RWPE1 (cell line): ENCODE measurements around the gene SERINC5.

ENCODE experiments used
- CTCF ChIA-PET: fragments of 350-600 bp; sonication (Branson Sonifier 250); formaldehyde crosslinking; extraction: SDS; loops from one replicate; lab custom pipeline; 2021; lab: Yijun Ruan, JAX
- POLR2A ChIA-PET: fragments of 400-600 bp; formaldehyde crosslinking; extraction: SDS; loops from one replicate; lab custom pipeline; 2020; ENCODE audit warnings: antibody characterized with exemption; ENCODE audit not compliant: low non-redundant PET; lab: Yijun Ruan, JAX
- DNase-seq: peaks from one replicate; pipeline ENCODE4 v3.0.0; 2012; ENCODE audit warnings: low spot score
- H3K27ac ChIP-seq: fragments of 450-650 bp; 2 replicates; pipeline ENCODE4 v1.5.1; 2017
- CTCF ChIP-seq: fragments of 450-650 bp; conservative IDR thresholded peaks from 2 replicates; pipeline ENCODE4 v1.5.1; 2017; ENCODE audit warnings: low read depth, mild to moderate bottlenecking

SERINC5 gene

GRCh38 chr5:80198920-80199319 lies 56.9 kb downstream of the SERINC5 start:
- TF ChIP-seq CTCF = no peak
- no peak overlapping the region for H3K27ac ChIP-seq
- no peak for DNase-seq
- ChIA-PET CTCF (no interaction called here), POLR2A (no interaction called here)

- ChIA-PET CTCF (no interaction called here), POLR2A (no interaction called here)
- H3K27ac ChIP-seq = no peak overlapping the region
- TF ChIP-seq CTCF = no peak
- DNase-seq = no peak
These were observed 57.4 kb downstream of the SERINC5 start for GRCh38 chr5:80198399-80198798.

GRCh38 chr5:80195837-80196400 lies 59.9 kb downstream of the SERINC5 start:
- no peak for DNase-seq
- no peak overlapping the region for H3K27ac ChIP-seq
- CTCF ChIA-PET = interaction anchor here (0.6 kb wide), 2 partner anchors 8 to 20 kb away, joined by 3 read pairs; no protein-coding TSS in a partner anchor
- POLR2A ChIA-PET = no interaction called here
- no peak for TF ChIP-seq CTCF

- DNase-seq = no peak
- H3K27ac ChIP-seq = no peak overlapping the region
- POLR2A ChIA-PET = no interaction called here
- CTCF ChIA-PET = interaction anchor here (0.6 kb wide), 1 partner anchor 39 kb away, joined by 3 read pairs; no protein-coding TSS in a partner anchor
- no peak for TF ChIP-seq CTCF
These were observed 61.4 kb downstream of the SERINC5 start for GRCh38 chr5:80194468-80194867.

- ChIA-PET CTCF (interaction anchor here (0.8 kb wide), 1 partner anchor 40 kb away, joined by 3 read pairs; no protein-coding TSS in a partner anchor), POLR2A (no interaction called here)
- H3K27ac ChIP-seq = no peak overlapping the region
- no peak for DNase-seq
- no peak for TF ChIP-seq CTCF
These were observed 62.4 kb downstream of the SERINC5 start for GRCh38 chr5:80193401-80193800.

GRCh38 chr5:80192507-80193241 lies 63.2 kb downstream of the SERINC5 start:
- no peak overlapping the region for H3K27ac ChIP-seq
- ChIA-PET POLR2A (no interaction called here), CTCF (interaction anchor here (0.5 to 0.8 kb wide), 4 partner anchors 11 to 430 kb away, joined by 3 to 8 read pairs (median 4); no protein-coding TSS in a partner anchor)
- no peak for TF ChIP-seq CTCF
- DNase-seq = no peak
